DOHH2 (cell line): ENCODE measurements around the gene SLC1A3.

Experiments
- EZH2phosphoT487 ChIP-seq: fragments of 200-600 bp; sonication (generic); IDR thresholded peaks from 2 replicates; pipeline ENCODE4 v1.6.1; 2017; ENCODE audit warnings: borderline replicate concordance, mild to moderate bottlenecking, antibody characterized with exemption, low read length, moderate library complexity, mixed read lengths
- TF ChIP-seq, protein P1 (sequence below): fragments of 200-600 bp; sonication (generic); IDR thresholded peaks from one replicate; pipeline ENCODE4 v1.5.1; 2014; ENCODE audit warnings: antibody characterized with exemption, mild to moderate bottlenecking, low read depth, low read length; ENCODE audit not compliant: poor library complexity, severe bottlenecking

DNA sequence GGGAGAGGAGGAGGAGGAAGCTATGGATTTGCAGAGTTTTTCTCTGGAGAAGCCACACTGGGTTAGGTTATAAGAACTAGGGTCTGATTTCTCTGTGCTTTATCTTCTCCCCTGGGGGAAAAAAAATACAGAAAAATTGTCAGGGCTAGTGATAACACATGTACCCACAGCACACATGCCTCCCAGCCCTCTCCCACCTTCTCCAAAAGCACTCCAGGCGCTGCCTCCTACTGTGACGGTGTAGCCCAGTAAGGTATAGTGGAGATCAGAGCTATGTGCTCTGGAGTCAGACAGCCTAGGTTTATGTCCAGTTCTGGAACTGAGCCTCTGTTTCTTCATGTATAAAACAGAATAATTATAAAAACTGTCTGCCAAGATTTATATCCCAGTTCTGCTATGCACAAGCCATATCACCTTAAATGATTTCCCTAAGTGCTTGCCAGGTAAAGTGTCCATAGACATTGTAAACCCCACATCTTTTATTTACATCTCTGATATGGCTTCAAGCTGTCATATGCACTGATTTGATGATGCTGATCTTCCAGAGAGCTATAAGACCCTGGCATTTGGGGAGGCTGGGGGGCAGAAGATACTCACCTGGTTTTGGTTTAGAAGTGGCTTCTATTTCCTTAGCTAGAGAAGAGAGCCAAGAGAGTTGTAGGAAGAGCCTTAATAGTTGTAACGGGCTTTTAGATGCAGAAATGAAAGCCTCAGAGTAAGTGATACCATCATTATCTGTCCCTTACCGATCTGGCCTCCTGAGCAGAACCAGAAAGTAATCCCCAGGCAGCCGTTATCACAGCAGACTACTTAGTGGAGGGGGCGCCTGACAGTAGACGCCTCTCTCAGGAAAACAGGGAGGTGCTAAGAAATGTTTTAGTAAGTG is 7.6 kb downstream of the SLC1A3 start:
- TF ChIP-seq, protein P1, sequence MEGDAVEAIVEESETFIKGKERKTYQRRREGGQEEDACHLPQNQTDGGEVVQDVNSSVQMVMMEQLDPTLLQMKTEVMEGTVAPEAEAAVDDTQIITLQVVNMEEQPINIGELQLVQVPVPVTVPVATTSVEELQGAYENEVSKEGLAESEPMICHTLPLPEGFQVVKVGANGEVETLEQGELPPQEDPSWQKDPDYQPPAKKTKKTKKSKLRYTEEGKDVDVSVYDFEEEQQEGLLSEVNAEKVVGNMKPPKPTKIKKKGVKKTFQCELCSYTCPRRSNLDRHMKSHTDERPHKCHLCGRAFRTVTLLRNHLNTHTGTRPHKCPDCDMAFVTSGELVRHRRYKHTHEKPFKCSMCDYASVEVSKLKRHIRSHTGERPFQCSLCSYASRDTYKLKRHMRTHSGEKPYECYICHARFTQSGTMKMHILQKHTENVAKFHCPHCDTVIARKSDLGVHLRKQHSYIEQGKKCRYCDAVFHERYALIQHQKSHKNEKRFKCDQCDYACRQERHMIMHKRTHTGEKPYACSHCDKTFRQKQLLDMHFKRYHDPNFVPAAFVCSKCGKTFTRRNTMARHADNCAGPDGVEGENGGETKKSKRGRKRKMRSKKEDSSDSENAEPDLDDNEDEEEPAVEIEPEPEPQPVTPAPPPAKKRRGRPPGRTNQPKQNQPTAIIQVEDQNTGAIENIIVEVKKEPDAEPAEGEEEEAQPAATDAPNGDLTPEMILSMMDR, result no peak
- no peak for TF ChIP-seq EZH2phosphoT487
